Kidney epithelial cell (primary cell): ENCODE results near the gene DNAJB14. TPM values are rescaled to one million over a fixed set of nuclear protein-coding genes. Genes with fewer than 3 reads are reported as not detected.
"Not testable (repeated sequence)": the region's sequence is repeated elsewhere in the genome, so short reads cannot be mapped to it uniquely, and the experiment has no call there.

Experiments used
- DNase-seq: peaks from one replicate; pipeline ENCODE4 v3.0.0-alpha.2; 2010; ENCODE audit warnings: low read depth
- H3K27me3 ChIP-seq: 2 replicates; pipeline ENCODE4 v1.6.0; 2011; ENCODE audit warnings: low read length; ENCODE audit not compliant: control insufficient read depth, insufficient read depth
- H3K36me3 ChIP-seq: 2 replicates; pipeline ENCODE4 v1.5.1; 2011; ENCODE audit warnings: low read length; ENCODE audit not compliant: control insufficient read depth, insufficient read depth
- H3K4me3 ChIP-seq: 2 replicates; pipeline ENCODE4 v1.5.1; 2011; ENCODE audit warnings: low read depth, mild to moderate bottlenecking, control low read depth, low read length
- CTCF ChIP-seq: IDR thresholded peaks from 2 replicates; pipeline ENCODE4 v1.5.1; 2011; ENCODE audit warnings: mild to moderate bottlenecking, moderate library complexity, low read length, control low read depth, inconsistent platforms; ENCODE audit not compliant: insufficient read depth, poor library complexity, severe bottlenecking
- total RNA-seq: library from RNA; depleted of rRNA; stranded (reverse); fragments of >200 nt; gene quantifications from 2 replicates; pipeline ENCODE4 v1.2.3, GENCODE V29; 2015

DNAJB14 gene
- total RNA-seq, 1 donor from 2014 or later, result 20.6 TPM

GRCh38 chr4:99960648-99961047, 14.2 kb upstream of the DNAJB14 start:
- TF ChIP-seq CTCF, result no peak
- Histone ChIP-seq H3K36me3 (no peaks in the 10 kb centered on the region), H3K4me3 (no peak overlapping the region), H3K27me3 (no peaks in the 10 kb centered on the region)
- no peak for DNase-seq

- not testable (repeated sequence) for H3K36me3 ChIP-seq, DNase-seq, H3K4me3 ChIP-seq, H3K27me3 ChIP-seq
Measured at GRCh38 chr4:99958207-99958606, 11.8 kb upstream of the DNAJB14 start.

- no peak for TF ChIP-seq CTCF
- no peaks in the 10 kb centered on the region for H3K27me3 ChIP-seq
- DNase-seq, result no peak
- H3K4me3 ChIP-seq, result peak overlapping the region; percentile 78
- H3K36me3 ChIP-seq, result no peaks in the 10 kb centered on the region
Measured at GRCh38 chr4:99950913-99951254, 4.5 kb upstream of the DNAJB14 start.

- Histone ChIP-seq H3K27me3 (no peaks in the 10 kb centered on the region), H3K36me3 (no peaks in the 10 kb centered on the region), H3K4me3 (peak within 1 kb of the TSS; percentile 80)
- TF ChIP-seq CTCF, result no peak
- peak; percentile 94 for DNase-seq
Measured at GRCh38 chr4:99949999-99950912, 3.8 kb upstream of the DNAJB14 start, which contains the start of gene H2AZ1. Gene H2AZ1 (minus strand): TSS chr4:99950275. CDS start chr4:99950170, 105 bp downstream.

- peak overlapping the region; percentile 80 for H3K4me3 ChIP-seq
- peak; percentile 77 for DNase-seq
- peak; percentile 87 for TF ChIP-seq CTCF
- H3K36me3 ChIP-seq, result no peaks in the 10 kb centered on the region
- H3K27me3 ChIP-seq, result no peaks in the 10 kb centered on the region
Measured at GRCh38 chr4:99949034-99949998, 2.9 kb upstream of the DNAJB14 start.

- TF ChIP-seq CTCF, result no peak
Measured at GRCh38 chr4:99947608-99948007, 1.2 kb upstream of the DNAJB14 start.

More at GRCh38 chr4:99947608-99948007, 1.2 kb upstream of the DNAJB14 start:
- Histone ChIP-seq H3K27me3 (no peaks in the 10 kb centered on the region), H3K36me3 (no peaks in the 10 kb centered on the region), H3K4me3 (no peak overlapping the region)
- DNase-seq, result no peak
